PC-9 (cell line): Measurements from ENCODE around the gene PDZRN4.

ENCODE experiments used
- EZH2 ChIP-seq: fragments of 200-600 bp; sonication (generic); IDR thresholded peaks from 2 replicates; pipeline ENCODE4 v1.8.0; 2017; ENCODE audit warnings: antibody characterized with exemption, low read depth
- TF ChIP-seq, protein P1 (sequence below): fragments of 200-600 bp; sonication (generic); conservative IDR thresholded peaks from 2 replicates; pipeline ENCODE4 v1.6.1; 2017; ENCODE audit warnings: mixed run types, antibody characterized with exemption, mild to moderate bottlenecking, moderate library complexity

DNA sequence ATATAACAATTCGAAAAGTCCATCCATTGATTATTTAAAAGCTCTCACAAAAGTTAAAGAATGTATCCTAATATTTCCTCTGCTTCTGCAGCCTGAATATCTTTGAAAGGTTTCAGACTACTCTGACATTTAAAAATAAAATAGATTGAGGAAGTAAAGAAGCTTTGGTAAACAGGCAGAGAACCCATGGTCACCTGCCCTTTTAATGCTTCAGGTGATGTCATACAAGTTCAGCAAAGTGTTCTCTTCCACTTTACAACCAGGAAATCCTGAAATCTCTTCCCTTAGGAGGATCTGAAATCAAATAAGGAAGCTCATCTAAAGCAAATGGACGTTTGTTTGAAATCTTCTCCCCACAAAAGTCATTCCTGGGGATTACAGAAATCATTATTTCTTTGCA lies 322.4 kb downstream of the PDZRN4 start:
- TF ChIP-seq, protein P1, sequence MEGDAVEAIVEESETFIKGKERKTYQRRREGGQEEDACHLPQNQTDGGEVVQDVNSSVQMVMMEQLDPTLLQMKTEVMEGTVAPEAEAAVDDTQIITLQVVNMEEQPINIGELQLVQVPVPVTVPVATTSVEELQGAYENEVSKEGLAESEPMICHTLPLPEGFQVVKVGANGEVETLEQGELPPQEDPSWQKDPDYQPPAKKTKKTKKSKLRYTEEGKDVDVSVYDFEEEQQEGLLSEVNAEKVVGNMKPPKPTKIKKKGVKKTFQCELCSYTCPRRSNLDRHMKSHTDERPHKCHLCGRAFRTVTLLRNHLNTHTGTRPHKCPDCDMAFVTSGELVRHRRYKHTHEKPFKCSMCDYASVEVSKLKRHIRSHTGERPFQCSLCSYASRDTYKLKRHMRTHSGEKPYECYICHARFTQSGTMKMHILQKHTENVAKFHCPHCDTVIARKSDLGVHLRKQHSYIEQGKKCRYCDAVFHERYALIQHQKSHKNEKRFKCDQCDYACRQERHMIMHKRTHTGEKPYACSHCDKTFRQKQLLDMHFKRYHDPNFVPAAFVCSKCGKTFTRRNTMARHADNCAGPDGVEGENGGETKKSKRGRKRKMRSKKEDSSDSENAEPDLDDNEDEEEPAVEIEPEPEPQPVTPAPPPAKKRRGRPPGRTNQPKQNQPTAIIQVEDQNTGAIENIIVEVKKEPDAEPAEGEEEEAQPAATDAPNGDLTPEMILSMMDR: no peak
- TF ChIP-seq EZH2: no peak
